Measurements from ENCODE around the gene ZCCHC9. TPM values are rescaled to one million over a fixed set of nuclear protein-coding genes. Genes with fewer than 3 reads are reported as not detected.

Gene ZCCHC9
- total RNA-seq, 1 experiment from 2014 or later, result 74.7 TPM

GRCh38 chr5:81350507-81350906 is 49.1 kb downstream of the ZCCHC9 start:
- in situ Hi-C loops (cut with HindIII; ENCODE audit: low sequenced_read_pairs), result no loop called here

GRCh38 chr5:81353189-81353588 is 51.8 kb downstream of the ZCCHC9 start:
- in situ Hi-C loops (cut with HindIII; ENCODE audit: low sequenced_read_pairs), result no loop called here
- DNase-seq (ENCODE audit: low spot score), result no peak

More at GRCh38 chr5:81350507-81350906, 49.1 kb downstream of the ZCCHC9 start:
- DNase-seq (ENCODE audit: low spot score), result no peak

- no peak for DNase-seq (ENCODE audit: low spot score)
- in situ Hi-C loops (cut with HindIII; ENCODE audit: low sequenced_read_pairs), result no loop called here
Observed at GRCh38 chr5:81354093-81354492, 52.7 kb downstream of the ZCCHC9 start.

DNA sequence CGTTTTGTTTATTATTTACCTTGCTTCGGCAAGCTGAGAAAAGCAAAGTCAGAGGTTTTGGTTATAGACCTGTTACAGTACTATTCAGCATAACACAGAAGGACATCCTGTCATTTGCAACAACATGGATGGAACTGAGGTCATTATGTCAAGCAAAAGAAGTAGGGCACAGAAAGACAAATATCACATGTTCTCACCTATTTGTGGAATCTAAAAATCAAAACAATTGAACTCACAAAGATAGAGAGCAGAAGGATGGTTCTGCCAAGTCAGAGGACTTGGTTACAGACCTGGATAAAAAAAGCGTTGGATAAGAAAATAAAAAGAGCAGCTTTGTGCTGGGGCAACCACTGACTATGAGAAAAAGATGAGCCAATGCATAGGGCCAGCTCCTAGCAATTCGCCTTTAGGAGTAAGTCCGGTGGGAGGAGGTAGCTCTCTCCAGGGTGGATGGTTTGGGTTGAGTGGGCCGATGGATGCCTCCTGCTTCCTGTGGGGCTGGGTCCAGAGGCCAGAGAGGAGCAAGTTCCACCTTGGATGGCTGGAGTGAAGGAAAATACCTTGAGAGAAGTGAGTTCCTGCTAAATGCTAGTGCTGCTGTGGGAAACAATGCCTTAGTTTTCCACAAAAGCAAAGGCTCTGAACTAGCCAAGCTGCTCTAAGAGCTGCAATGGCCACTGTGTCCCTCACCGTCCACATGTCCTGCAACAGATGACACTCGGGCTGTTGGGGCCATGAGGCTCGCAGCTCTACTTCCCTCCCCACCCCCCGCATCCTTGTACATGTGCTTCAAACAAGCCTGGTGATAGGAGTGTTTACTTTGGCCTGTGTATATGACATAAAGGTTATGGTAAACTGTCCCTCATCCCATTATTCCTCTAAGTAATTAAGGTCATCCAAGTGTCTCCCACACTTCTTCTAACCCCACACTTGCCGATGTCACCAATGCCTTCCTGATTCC is 54.2 kb downstream of the ZCCHC9 start:
- in situ Hi-C loops (cut with HindIII; ENCODE audit: low sequenced_read_pairs), result no loop called here
- no peak for DNase-seq (ENCODE audit: low spot score)

- DNase-seq (ENCODE audit: low spot score), result no peak
- in situ Hi-C loops (cut with HindIII; ENCODE audit: low sequenced_read_pairs), result no loop called here
Observed at GRCh38 chr5:81359108-81359507, 57.7 kb downstream of the ZCCHC9 start.

GRCh38 chr5:81359881-81360280 is 58.5 kb downstream of the ZCCHC9 start:
- in situ Hi-C loops (cut with HindIII; ENCODE audit: low sequenced_read_pairs), result no loop called here
- DNase-seq (ENCODE audit: low spot score), result no peak

DNA sequence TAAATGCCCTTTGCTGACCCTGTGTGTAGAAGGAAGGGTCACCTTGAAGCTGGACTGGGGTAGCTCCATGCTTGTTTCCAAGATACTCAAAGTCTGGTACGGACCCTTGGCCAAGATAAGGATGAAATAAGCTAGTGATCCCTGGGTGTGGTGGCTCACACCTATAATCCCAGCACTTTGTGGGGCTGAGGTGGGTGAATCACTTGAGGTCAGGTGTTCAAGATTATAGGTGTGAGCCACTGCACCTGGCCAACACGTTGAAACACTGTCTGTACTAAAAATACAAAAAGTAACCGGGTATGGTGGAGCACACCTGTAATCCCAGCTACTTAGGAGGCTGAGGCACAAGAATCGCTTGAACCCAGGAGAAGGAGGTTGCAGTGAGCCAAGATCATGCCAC is 59.3 kb downstream of the ZCCHC9 start:
- in situ Hi-C loops (cut with HindIII; ENCODE audit: low sequenced_read_pairs), result no loop called here
- no peak for DNase-seq (ENCODE audit: low spot score)

DNA sequence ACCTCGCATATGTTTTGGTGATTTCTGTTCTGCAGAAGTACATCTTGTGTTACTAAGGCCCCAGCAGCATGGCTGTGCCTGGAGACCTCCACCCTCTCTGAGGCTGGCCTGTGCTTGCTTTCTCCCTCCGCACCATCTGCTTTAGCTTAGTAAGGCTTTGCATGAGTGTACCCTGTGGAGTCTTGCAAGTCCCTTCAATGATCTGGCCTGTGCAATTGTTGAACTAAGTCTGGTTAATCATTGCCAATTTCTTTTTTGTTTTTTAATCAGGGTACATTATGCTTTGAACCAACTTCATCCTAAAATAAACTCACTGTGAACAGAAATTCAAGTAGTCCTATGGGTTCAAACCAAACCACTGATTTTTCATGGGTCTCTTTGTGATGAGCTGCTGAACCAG is 60.2 kb downstream of the ZCCHC9 start:
- in situ Hi-C loops (cut with HindIII; ENCODE audit: low sequenced_read_pairs), result no loop called here
- no peak for DNase-seq (ENCODE audit: low spot score)

Other genes with a start within 250 kb of the ZCCHC9 start
- not detected in 2 replicates for gene CKMT2, start 68.3 kb upstream of the ZCCHC9 start, total RNA-seq (2014; rRNA removed; shearing (Covaris generic))
- not detected in 2 replicates for gene ACOT12, start 92.5 kb downstream of the ZCCHC9 start, total RNA-seq (2014; rRNA removed; shearing (Covaris generic))

Measured in G401 (cell line).